ENCODE results near the gene NSD1.

The NSD1 gene

GRCh38 chr5:177111720-177112394 lies 21.7 kb upstream of the NSD1 start:
- ATAC-seq: peak; percentile 56
- peak overlapping the region in 1 of 2 donors; percentile 24 for H3K4me3 Mint-ChIP-seq
- no peak overlapping the region for H3K27ac Mint-ChIP-seq
- no peaks in the 10 kb centered on the region for H3K27me3 Mint-ChIP-seq
- H3K4me1 Mint-ChIP-seq: peaks cover 25% of the 10 kb centered on the region
- peak; percentile 68 to 72 for DNase-seq
- H3K9me3 Mint-ChIP-seq: no peaks in the 10 kb centered on the region

DNA sequence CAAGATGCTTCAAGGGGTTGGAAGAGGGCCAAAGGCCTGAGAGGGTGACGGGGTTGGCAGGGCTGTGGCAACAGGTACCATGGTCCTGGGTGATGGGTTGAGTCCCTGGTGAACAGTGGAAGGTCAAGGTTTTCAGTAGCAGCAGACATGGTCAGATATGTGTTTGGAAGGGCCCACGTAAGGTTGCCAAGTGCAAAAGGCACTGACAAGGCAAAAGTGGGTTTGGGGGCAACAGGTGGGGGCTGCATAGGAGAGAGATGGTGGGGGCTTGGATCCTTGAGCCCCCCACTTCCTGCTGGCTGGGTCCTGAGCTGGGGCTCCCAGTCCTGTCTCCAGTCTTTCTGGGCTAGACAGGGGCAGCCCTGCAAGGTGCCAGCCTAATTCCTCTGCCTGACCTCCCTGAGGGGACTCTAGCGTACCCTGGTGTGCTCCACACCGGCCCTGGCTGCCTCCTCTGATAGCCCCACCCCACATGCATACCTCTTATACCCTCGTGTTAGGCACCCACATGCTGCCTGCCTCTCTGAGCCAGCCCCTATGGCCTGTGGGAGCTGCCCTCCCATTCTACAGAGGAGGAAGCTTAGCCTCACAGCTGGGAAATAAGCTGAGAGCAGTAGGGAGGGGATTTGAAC lies 20.9 kb upstream of the NSD1 start:
- Mint-ChIP-seq H3K27ac (no peak overlapping the region), H3K9me3 (no peaks in the 10 kb centered on the region), H3K4me1 (peaks cover 31% of the 10 kb centered on the region)

GRCh38 chr5:177113566-177114424 lies 19.8 kb upstream of the NSD1 start:
- Mint-ChIP-seq H3K4me3 (no peak overlapping the region), H3K4me1 (peaks cover 31% of the 10 kb centered on the region), H3K27me3 (no peaks in the 10 kb centered on the region), H3K27ac (no peak overlapping the region), H3K9me3 (no peaks in the 10 kb centered on the region)
- peak; percentile 50 for ATAC-seq
- DNase-seq: peak; percentile 78

More for the DNA sequence above, 20.9 kb upstream of the NSD1 start:
- DNase-seq (no peak), ATAC-seq (no peak)
- no peak overlapping the region for H3K4me3 Mint-ChIP-seq
- no peaks in the 10 kb centered on the region for H3K27me3 Mint-ChIP-seq

DNA sequence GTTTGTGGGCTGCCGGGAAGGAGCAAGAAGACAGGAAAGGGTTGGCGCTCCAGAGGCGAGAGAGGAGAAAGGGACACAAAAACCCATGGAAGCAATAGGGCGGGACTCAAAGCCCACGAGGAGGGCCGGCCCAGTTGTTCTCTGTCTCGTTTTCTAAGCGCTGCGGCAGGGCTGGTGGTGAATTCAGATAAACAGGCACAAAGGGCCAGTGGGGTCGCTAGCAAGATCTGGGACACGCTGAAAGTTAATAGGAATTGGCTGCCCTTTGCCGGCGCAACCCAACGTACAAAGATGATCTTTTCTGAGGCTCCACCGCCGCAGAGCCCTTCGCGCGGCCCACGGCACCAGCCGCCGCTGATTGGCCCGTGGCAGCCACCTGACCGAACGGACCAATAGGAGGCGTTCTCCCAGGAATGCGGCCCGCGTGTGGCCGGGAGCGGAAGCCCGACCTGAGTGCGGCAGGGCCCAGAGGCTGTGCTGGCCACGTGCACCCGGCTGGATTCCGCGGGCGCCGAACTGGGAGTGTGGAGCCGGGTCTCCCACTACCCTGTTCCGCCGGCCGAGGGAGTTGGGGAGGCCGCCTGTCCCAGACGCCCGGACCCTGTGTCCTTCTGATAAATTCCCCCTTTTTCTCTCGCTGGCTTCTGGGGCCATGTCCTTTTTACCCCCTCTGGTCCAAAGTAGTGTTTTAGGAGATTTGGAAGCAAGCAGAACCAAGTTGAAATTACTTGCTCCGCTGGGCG lies 16.8 kb upstream of the NSD1 start:
- Mint-ChIP-seq H3K4me1 (peaks cover 27% of the 10 kb centered on the region), H3K9me3 (no peaks in the 10 kb centered on the region), H3K27me3 (no peaks in the 10 kb centered on the region), H3K27ac (peak overlapping the region; percentile 84 to 94), H3K4me3 (peak overlapping the region; percentile 72 to 78)
- peak; percentile 97 for ATAC-seq
- peak; percentile 80 to 90 for DNase-seq

DNA sequence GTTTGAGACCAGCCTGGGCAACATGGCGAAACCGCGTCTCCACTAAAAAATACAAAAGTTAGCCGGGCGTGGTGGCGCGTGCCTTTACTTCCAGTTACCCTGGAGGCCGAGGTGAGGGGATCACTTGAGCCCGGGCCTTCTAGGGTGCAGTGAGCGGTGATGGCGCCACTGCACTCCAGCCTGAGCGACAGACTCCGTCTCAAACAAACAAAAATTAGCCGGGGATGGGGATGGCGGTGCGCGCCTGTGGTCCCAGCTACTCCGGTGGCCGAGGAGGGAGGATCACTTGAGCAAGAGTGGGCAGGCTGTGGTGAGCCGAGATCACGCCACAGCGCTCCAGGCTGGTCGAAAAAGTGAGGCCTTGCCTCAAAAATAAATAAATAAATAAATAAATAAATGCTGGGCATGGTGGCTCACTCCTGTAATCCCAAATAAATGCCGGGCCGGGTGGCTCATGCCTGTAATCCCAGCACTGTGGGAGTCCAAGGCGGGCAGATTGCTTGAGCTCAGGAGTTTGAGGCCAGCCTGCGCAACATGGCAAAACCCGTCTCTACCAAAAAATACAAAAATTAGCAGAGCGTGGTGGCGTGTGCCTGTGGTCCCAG lies 16.0 kb upstream of the NSD1 start:
- Mint-ChIP-seq H3K27ac (no peak overlapping the region), H3K9me3 (no peaks in the 10 kb centered on the region), H3K4me1 (peaks cover 25% of the 10 kb centered on the region), H3K27me3 (no peaks in the 10 kb centered on the region), H3K4me3 (peak overlapping the region; percentile 49 to 72)
- ATAC-seq (no peak), DNase-seq (no peak)

DNA sequence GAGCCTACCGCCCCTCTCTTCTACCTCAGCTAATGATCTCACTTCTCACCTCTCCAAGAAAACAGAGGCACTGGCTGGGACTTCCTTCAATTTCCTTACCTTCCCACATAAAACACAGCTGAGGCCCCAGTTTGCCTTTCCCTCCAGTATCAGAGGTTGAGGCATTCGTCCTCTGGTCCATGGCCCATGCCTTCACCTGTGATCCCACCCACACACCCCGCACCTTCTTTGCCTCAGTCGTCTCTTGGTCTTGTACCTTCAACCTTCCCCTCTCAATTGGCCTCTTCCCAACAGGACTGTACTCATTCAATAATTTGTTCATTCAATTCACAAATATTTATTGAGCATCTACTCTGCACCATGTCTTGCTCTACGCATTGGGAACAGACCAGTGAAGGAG lies 11.0 kb upstream of the NSD1 start:
- no peaks in the 10 kb centered on the region for H3K27me3 Mint-ChIP-seq
- H3K9me3 Mint-ChIP-seq: no peaks in the 10 kb centered on the region
- H3K4me3 Mint-ChIP-seq: no peak overlapping the region

DNA sequence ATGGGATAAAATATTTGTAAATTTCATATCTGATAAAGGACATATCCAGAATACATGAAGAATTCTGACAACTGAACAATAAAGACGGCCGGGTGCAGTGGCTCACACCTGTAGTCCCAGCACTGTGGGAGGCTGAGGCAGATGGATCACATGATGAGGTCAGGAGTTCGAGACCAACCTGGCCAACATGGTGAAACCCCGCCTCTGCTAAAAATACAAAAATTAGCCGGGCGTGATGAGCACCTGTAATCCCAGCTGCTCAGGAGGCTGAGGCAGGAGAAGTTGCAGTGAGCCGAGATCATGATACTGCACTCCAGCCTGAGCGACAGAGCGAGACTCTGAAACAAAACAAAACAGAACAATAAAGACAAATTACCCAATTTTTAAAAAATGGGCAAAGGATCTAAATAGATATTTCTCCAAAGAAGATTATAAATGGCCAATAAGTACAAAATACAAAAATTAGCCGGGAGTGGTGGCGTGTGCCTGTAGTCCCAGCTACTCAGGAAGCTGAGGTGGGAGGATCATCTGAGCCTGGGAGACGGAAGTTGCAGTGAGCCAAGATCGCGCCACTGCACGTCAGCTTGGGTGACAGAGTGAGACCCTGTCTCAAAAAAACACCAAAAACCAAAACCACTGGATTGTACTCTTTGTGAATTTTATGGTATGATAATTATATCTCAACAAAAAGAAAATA lies 9.6 kb upstream of the NSD1 start:
- no peak overlapping the region for H3K27ac Mint-ChIP-seq
- DNase-seq: no peak
- H3K4me3 Mint-ChIP-seq: no peak overlapping the region
- H3K27me3 Mint-ChIP-seq: no peaks in the 10 kb centered on the region
- no peak for ATAC-seq
- peaks cover 10% of the 10 kb centered on the region for H3K4me1 Mint-ChIP-seq
- no peaks in the 10 kb centered on the region for H3K9me3 Mint-ChIP-seq

More for the DNA sequence above, 11.0 kb upstream of the NSD1 start:
- ATAC-seq (no peak), DNase-seq (no peak)
- Mint-ChIP-seq H3K27ac (no peak overlapping the region), H3K4me1 (no peaks in the 10 kb centered on the region)

GRCh38 chr5:177124486-177124991 lies 9.0 kb upstream of the NSD1 start:
- no peaks in the 10 kb centered on the region for H3K27me3 Mint-ChIP-seq
- H3K4me3 Mint-ChIP-seq: no peak overlapping the region
- H3K27ac Mint-ChIP-seq: no peak overlapping the region
- peaks cover 16% of the 10 kb centered on the region for H3K4me1 Mint-ChIP-seq
- ATAC-seq (peak; percentile 50), DNase-seq (no peak)
- H3K9me3 Mint-ChIP-seq: no peaks in the 10 kb centered on the region

DNA sequence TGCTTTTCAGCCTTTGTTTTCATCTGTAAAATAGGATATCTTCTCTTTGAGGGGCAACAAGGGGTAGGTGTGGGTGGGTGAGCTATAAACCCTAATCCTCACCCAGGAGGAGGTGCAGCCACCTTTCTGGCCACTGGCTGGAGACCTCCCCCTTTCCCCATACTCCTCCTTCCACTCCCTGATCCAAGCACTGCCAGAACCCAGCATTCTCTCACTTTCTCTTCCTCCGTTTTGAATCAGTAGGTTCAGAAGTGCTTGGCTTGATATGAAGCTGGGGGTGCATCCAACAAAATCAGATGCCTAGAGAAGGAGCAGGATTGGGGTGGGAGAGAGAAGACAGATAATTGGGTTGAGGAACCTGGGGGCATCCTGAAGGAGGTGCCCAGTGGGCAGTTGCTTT lies 6.8 kb upstream of the NSD1 start:
- Mint-ChIP-seq H3K27ac (no peak overlapping the region), H3K4me3 (no peak overlapping the region), H3K4me1 (peaks cover 38% of the 10 kb centered on the region), H3K9me3 (no peaks in the 10 kb centered on the region), H3K27me3 (no peaks in the 10 kb centered on the region)
- no peak for ATAC-seq
- no peak for DNase-seq

DNA sequence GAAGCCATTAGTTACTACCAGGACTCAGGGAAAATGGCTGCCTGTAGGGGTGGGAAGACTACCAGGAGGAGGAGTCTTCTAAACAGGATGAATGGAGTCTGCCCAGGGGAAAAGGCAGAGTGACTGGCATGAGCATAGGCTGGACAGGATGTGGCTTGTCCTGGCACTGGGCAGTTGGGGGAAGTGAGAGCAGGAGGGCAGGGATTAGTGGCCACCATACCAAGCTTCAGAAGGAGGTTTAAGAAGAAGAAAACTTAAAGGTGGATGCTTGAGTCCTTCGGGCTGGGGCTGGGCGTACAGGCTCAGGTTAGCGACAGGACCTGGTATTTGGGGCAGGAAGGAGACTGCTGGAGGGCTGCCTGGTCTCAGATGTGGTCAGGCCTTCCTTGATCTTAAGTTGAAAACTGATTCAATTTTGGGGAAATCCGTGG lies 5.0 kb upstream of the NSD1 start:
- no peaks in the 10 kb centered on the region for H3K27me3 Mint-ChIP-seq
- DNase-seq (peak in 1 of 2 donors; percentile 18), ATAC-seq (no peak)
- peak overlapping the region; percentile 30 to 63 for H3K4me3 Mint-ChIP-seq
- peaks cover 38% of the 10 kb centered on the region for H3K4me1 Mint-ChIP-seq
- no peaks in the 10 kb centered on the region for H3K9me3 Mint-ChIP-seq
- peak overlapping the region in 1 of 2 donors; percentile 81 for H3K27ac Mint-ChIP-seq

- ATAC-seq: no peak
- Mint-ChIP-seq H3K4me1 (peaks cover 43% of the 10 kb centered on the region), H3K27me3 (no peaks in the 10 kb centered on the region), H3K27ac (no peak overlapping the region), H3K9me3 (no peaks in the 10 kb centered on the region), H3K4me3 (no peak overlapping the region)
- DNase-seq: no peak
Measured at GRCh38 chr5:177130211-177131018, 3.2 kb upstream of the NSD1 start.

DNA sequence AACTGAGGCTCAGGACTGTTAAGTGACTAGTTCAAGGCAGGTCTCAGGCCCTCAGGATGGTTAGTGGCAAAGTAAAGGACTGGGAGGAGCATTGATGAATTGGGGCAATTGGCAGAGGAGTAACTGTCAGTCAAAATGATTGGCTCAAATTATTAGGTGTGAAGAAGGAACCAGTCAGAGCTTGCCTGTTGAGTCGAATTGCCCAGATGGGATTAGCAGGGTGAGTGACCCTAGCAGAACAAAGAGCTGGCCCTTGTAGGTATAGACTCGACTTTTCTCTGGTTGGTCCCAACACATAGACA lies 2.6 kb upstream of the NSD1 start:
- H3K4me1 Mint-ChIP-seq: peaks cover 48% of the 10 kb centered on the region
- DNase-seq (no peak), ATAC-seq (no peak)
- no peaks in the 10 kb centered on the region for H3K9me3 Mint-ChIP-seq
- H3K27ac Mint-ChIP-seq: no peak overlapping the region
- no peak overlapping the region for H3K4me3 Mint-ChIP-seq
- H3K27me3 Mint-ChIP-seq: no peaks in the 10 kb centered on the region

DNA sequence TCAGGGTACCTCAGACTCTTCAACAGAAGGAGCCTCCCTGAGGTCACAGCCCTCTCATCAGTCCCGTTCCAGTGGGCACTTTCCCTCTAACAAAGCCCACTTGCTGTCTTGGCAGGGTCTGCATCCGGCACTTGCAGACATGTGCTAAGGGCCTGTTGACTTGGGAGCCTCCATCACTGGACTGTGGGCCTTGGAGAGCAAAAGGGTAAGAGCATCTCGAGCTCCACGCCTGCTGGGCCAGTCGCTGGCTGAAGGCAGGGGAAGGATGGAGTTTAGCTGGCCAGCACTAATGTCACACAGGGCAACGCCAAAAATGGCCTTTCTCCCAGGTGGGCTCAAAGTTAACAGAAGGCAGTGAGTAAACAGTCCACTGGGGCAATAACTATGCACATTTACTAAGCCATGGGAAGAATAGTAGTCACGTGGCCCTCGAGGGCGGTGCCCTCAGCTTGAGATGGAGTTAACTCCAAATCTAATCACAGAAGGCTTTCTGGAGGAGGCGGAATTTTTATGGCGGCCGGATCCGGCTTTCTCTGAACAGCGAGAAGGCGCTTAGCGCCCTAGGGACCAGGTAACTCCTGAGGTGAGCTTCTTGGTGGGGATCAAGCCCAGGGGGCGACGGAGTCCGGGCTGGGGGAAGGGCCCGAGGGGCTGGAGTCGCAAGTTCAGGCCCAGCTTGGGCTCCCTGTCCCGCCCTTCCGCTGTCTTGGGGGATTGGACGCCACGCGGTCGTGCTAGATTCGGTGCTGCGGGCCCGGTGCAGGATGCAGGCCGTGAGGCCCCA lies 2.0 kb upstream of the NSD1 start:
- Mint-ChIP-seq H3K27ac (peak overlapping the region in 1 of 2 donors; percentile 79), H3K27me3 (no peaks in the 10 kb centered on the region), H3K9me3 (no peaks in the 10 kb centered on the region), H3K4me3 (peak overlapping the region; percentile 35 to 44), H3K4me1 (peaks cover 51% of the 10 kb centered on the region)
- DNase-seq (no peak), ATAC-seq (no peak)

Data from stimulated activated naive CD8-positive, alpha-beta T cell treated with anti-CD3 and anti-CD28 coated beads, Interleukin-15, amount 100 ng/mL, for 72 hours (primary cell).